ENCODE measurements around the gene CTSE.

CTSE gene

GRCh38 chr1:206049919-206050600, 26.4 kb upstream of the CTSE start:
- DNase-seq: peak in 1 of 3 donors; percentile 7

GRCh38 chr1:206049293-206049692, 25.6 kb upstream of the CTSE start:
- peak in 2 of 3 donors; percentile 38 to 49 for DNase-seq

DNA sequence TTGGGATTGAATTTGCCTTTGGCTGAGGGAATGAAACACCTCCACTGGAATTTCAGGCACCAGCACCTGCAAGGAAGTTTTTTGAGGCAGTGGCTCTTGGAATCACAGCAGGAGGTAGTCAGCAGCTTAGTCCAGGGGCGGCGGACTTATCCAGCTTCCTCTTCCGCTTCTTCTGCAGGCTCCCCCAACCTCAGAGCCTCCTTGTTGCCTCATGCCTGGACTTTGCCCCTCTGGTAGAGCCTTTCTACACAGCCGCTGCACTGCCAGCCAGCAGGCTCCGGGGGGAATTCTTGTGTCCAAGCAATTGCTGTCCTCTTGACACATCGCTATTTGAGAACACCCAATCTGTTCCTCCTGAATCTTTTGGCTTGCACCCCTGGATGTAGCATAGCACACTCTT, 24.9 kb upstream of the CTSE start:
- peak; percentile 77 to 84 (median 80) for DNase-seq

- DNase-seq: no peak
Measured at GRCh38 chr1:206047271-206047670, 23.6 kb upstream of the CTSE start.

GRCh38 chr1:206041640-206042039, 17.9 kb upstream of the CTSE start:
- no peak for DNase-seq

- DNase-seq: no peak
Measured at GRCh38 chr1:206040328-206040727, 16.6 kb upstream of the CTSE start.

GRCh38 chr1:206039046-206039973, 15.6 kb upstream of the CTSE start:
- DNase-seq: peak in 2 of 3 donors; percentile 39 to 45

DNA sequence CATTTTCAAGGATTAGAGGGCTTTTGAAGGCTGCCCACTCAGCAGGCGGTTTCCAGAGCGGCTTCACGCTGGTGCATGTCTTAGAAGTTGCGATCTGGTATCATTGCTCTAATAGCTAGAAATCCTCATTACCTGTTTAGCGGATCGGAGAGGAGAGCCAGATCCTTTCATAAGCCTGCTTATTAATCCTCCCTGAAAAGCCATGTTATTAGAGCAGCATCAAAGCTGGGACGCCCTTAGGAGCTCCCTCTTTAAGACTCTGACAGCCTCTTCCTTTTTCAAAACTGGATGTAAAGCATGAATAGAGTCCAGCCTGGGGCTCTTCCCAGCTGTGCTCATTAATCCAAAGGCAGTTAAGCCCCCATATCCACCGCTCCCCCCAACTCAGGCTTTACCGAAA, 13.9 kb upstream of the CTSE start:
- DNase-seq: no peak

- DNase-seq: peak in 1 of 3 donors; percentile 14
Measured at GRCh38 chr1:206036663-206037455, 13.2 kb upstream of the CTSE start.

GRCh38 chr1:206035027-206035426, 11.3 kb upstream of the CTSE start:
- no peak for DNase-seq

GRCh38 chr1:206032380-206033140, 8.9 kb upstream of the CTSE start:
- peak; percentile 48 to 66 (median 62) for DNase-seq

- DNase-seq: peak; percentile 78 to 80 (median 79)
Measured at GRCh38 chr1:206030714-206031113, 7.0 kb upstream of the CTSE start.

GRCh38 chr1:206030191-206030590, 6.5 kb upstream of the CTSE start:
- DNase-seq: no peak

- DNase-seq: no peak
Measured at GRCh38 chr1:206029484-206029883, 5.8 kb upstream of the CTSE start.

DNA sequence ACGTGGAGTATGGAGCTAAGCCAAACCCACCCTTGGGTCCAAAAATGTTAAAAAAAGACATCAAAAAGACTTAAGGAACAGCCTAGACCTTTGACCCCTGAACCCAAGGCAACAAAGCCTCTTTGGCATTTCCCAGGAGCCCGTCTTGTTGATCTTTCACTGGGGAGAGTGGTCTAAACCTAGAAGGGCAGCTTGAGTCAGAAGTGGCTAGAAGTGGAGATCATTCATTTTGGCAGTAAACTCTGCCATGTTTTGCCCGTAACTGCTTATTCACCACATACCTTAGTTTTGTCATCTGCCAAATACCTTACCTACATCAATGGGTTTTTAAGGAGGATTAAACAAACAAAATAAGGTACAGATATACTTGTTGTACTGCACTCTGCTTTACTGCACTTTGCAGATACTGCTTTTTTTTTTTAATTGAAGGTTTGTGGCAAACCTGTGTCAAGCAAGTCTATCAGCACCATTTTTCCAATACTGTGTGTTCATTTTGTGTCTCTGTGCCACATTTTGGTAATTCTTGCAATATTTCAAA, 1.7 kb upstream of the CTSE start:
- DNase-seq: no peak

DNA sequence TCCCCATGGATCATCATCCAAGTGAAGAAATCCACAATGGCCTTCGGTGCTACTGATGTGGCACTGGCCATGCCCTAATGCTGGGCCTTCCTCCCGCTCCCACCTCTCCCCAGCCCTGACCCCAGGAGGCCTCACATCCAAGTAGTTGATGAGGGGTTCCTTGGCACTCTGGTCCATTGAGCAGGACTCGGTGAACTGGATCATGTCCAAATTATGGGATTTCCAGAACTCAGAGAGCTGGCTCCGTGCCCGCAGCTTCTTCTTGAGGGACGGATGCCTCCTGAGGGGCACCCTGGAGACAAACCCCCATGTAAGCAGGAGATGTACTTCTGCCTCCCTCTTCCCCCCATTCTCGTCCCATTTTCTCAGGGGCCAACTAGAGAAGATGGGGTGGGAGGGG, 929 bp downstream of the CTSE start:
- no peak for DNase-seq

DNA sequence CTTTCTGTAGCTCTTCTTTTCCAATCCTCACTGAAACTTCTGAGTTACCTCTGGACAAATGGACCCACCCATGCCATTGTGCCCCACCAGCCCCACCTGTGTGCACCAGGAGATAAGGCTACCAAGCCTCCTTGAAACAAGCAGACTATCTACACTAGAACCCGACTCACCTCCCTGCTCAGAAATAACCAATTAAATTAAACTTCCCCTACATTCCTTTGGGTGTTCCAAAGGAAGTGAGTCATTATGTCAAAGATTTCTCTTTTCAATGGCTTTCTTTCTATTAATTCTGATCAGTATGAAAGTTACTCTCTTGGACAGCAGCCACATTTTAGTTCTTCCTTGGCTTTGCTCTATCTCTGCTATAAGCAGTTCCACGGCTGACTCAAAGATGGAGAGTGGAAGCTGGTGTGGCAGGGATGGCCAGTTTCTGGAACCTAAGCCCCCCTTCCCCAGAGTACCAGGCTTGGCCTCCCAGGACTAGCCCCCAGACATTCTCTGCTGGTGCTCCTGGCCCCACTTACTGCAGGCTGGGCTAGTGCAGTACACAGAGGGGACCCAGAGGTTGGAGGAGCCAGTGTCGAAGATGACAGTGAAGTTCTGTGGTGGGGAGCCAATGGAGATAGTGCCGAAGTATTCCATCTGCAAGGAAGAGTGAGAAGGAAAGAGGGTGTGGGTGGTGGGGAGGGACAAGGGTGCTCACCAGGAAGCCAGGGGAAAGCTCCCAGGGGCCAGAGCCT, 1.9 kb downstream of the CTSE start:
- peak in 2 of 3 donors; percentile 49 to 57 for DNase-seq

DNA sequence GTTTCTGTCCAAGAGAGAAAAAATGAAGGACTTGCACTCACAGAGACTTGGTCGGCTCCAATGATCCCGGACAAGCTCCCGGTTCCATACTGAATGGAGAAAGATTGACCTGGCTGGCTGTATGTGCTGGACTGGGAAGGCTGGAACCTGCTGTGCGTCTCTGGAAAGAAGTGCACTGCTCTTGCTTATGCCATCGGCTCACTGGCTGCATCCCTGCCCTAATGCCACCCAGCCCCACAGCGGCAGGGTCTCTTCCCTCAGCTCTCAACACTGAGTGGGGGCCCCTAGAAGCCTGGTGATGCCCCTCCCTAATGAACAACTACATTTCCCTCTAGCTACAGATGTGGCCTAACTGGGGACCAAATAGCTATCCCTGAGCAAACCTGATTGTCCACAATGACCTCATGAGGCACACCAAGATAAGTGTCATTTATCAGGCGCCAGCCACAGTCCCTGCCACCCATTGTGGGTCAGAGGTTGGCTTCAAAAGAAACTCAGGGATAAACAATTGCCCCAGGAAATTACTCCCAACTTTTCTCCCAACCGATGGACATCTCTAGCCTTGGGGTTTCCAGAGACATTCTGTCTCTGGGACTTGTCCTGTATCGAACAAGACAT, 2.6 kb downstream of the CTSE start:
- no peak for DNase-seq

GRCh38 chr1:206020393-206021007, 3.2 kb downstream of the CTSE start:
- DNase-seq: no peak

DNA sequence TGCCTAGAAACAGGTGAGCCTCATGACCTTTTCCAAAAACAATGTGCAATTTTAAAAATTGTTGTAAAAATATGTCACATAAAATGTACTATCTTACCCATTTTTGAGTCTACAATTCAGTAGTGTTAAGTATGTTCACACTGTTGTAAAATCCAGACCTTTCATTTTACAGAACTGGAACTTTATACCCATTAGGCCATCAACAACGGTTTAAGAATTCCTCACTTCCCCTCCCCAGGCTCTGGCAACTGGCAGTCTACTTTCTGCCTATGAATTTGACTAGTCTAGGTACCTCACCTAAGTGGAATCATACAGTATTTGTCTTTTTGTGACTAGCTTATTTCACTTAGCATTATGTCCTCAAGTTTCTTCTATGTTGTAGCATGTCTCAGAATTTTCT, 8.6 kb downstream of the CTSE start:
- peak in 2 of 3 donors; percentile 35 to 43 for DNase-seq

Measured in suppressor macrophage treated with lipopolysaccharide for 1 hour (primary cell).